IPS DF 6.9 (cell line): ENCODE results near the gene TRIM14.

Source experiments
- DNase-seq: peaks from one replicate; pipeline ENCODE4 v3.0.0-alpha.2; 2013; ENCODE audit warnings: low read depth, low spot score
- H3K27ac ChIP-seq: one replicate; pipeline ENCODE4 v1.5.1; 2013; ENCODE audit warnings: low read length, control low read depth
- H3K27me3 ChIP-seq: 2 replicates; pipeline ENCODE4 v1.6.1; 2013; ENCODE audit warnings: mild to moderate bottlenecking, low read length; ENCODE audit not compliant: control insufficient read depth, insufficient read depth
- H3K36me3 ChIP-seq: 2 replicates; pipeline ENCODE4 v1.6.1; 2013; ENCODE audit warnings: low read length; ENCODE audit not compliant: control insufficient read depth, insufficient read depth
- H3K4me1 ChIP-seq: 2 replicates; pipeline ENCODE4 v1.6.1; 2013; ENCODE audit warnings: low read length; ENCODE audit not compliant: control insufficient read depth, insufficient read depth
- H3K4me3 ChIP-seq: 2 replicates; pipeline ENCODE4 v1.5.1; 2013; ENCODE audit warnings: mild to moderate bottlenecking, low read length
- H3K9me3 ChIP-seq: 2 replicates; pipeline ENCODE4 v1.6.1; 2013; ENCODE audit warnings: low read length, inconsistent platforms; ENCODE audit not compliant: control insufficient read depth, insufficient read depth
- WGBS: extraction: QIAGEN DNeasy Blood & Tissue Kit; methylation state at CpG from one replicate; pipeline ENCODE4 v1.1.7; 2013; ENCODE audit warnings: mixed read lengths, missing lambda C conversion rate; ENCODE audit not compliant: insufficient read length, insufficient coverage; 5-methylcytosine and 5-hydroxymethylcytosine counted together

The TRIM14 gene

GRCh38 chr9:98074115-98074990, 44.7 kb downstream of the TRIM14 start:
- H3K4me1 ChIP-seq = no peaks in the 10 kb centered on the region; the same call in 1 of the 2 replicates
- no peak for DNase-seq
- H3K36me3 ChIP-seq = 0 out of 2 replicates have a peak, but pooled peaks cover 2% of the 10 kb centered on the region
- WGBS = no CpG with 5 or more reads among the region's 13 CpGs
- H3K4me3 ChIP-seq = no peak overlapping the region
- H3K9me3 ChIP-seq = no peaks in the 10 kb centered on the region
- H3K27me3 ChIP-seq = no peaks in the 10 kb centered on the region
- no peak overlapping the region for H3K27ac ChIP-seq

- Histone ChIP-seq H3K27me3 (no peaks in the 10 kb centered on the region), H3K36me3 (0 out of 2 replicates have a peak, but pooled peaks cover 2% of the 10 kb centered on the region), H3K9me3 (no peaks in the 10 kb centered on the region), H3K4me3 (no peak overlapping the region), H3K4me1 (no peaks in the 10 kb centered on the region; the same call in 1 of the 2 replicates), H3K27ac (no peak overlapping the region)
- no CpG with 5 or more reads among the region's 9 CpGs for WGBS
- no peak for DNase-seq
Observed at GRCh38 chr9:98071737-98072136, 47.3 kb downstream of the TRIM14 start.

GRCh38 chr9:98070704-98071103, 48.3 kb downstream of the TRIM14 start:
- H3K27me3 ChIP-seq = no peaks in the 10 kb centered on the region
- no peak overlapping the region for H3K27ac ChIP-seq
- H3K36me3 ChIP-seq = 0 out of 2 replicates have a peak, but pooled peaks cover 2% of the 10 kb centered on the region
- H3K9me3 ChIP-seq = no peaks in the 10 kb centered on the region
- no peaks in the 10 kb centered on the region; the same call in 1 of the 2 replicates for H3K4me1 ChIP-seq
- no peak overlapping the region for H3K4me3 ChIP-seq
- WGBS = 100% methylated on average over 1 of the region's 7 CpGs
- DNase-seq = no peak

GRCh38 chr9:98069551-98069950, 49.5 kb downstream of the TRIM14 start:
- no CpG with 5 or more reads among the region's 6 CpGs for WGBS
- no peak for DNase-seq
- Histone ChIP-seq H3K27ac (no peak overlapping the region), H3K36me3 (0 out of 2 replicates have a peak, but pooled peaks cover 2% of the 10 kb centered on the region), H3K27me3 (no peaks in the 10 kb centered on the region), H3K4me1 (no peaks in the 10 kb centered on the region; the same call in 1 of the 2 replicates), H3K9me3 (no peaks in the 10 kb centered on the region), H3K4me3 (no peak overlapping the region)

GRCh38 chr9:98067184-98067583, 51.8 kb downstream of the TRIM14 start:
- no peak for DNase-seq
- Histone ChIP-seq H3K27ac (no peak overlapping the region), H3K36me3 (0 out of 2 replicates have a peak, but pooled peaks cover 2% of the 10 kb centered on the region), H3K4me1 (no peaks in the 10 kb centered on the region), H3K27me3 (no peaks in the 10 kb centered on the region), H3K4me3 (no peak overlapping the region), H3K9me3 (no peaks in the 10 kb centered on the region)
- WGBS = no CpG with 5 or more reads among the region's 2 CpGs

GRCh38 chr9:98066235-98066634, 52.8 kb downstream of the TRIM14 start:
- no peak for DNase-seq
- WGBS = no CpG with 5 or more reads among the region's 3 CpGs
- H3K36me3 ChIP-seq = 0 out of 2 replicates have a peak, but pooled peaks cover 2% of the 10 kb centered on the region
- H3K27ac ChIP-seq = no peak overlapping the region
- H3K9me3 ChIP-seq = no peaks in the 10 kb centered on the region
- no peak overlapping the region for H3K4me3 ChIP-seq
- no peaks in the 10 kb centered on the region for H3K27me3 ChIP-seq
- H3K4me1 ChIP-seq = no peaks in the 10 kb centered on the region

- H3K27ac ChIP-seq = no peak overlapping the region
- H3K9me3 ChIP-seq = no peaks in the 10 kb centered on the region
- WGBS = no CpG with 5 or more reads among the region's 8 CpGs
- no peaks in the 10 kb centered on the region for H3K4me1 ChIP-seq
- DNase-seq = no peak
- no peaks in the 10 kb centered on the region for H3K27me3 ChIP-seq
- no peak overlapping the region for H3K4me3 ChIP-seq
- peaks cover 6% of the 10 kb centered on the region; the same call in 1 of the 2 replicates for H3K36me3 ChIP-seq
Observed at GRCh38 chr9:98064623-98065392, 54.2 kb downstream of the TRIM14 start.

GRCh38 chr9:98062161-98062560, 56.9 kb downstream of the TRIM14 start:
- H3K4me3 ChIP-seq = no peak overlapping the region
- no CpG with 5 or more reads among the region's 3 CpGs for WGBS
- H3K27me3 ChIP-seq = no peaks in the 10 kb centered on the region
- no peaks in the 10 kb centered on the region for H3K9me3 ChIP-seq
- no peak for DNase-seq
- peaks cover 4% of the 10 kb centered on the region; the same call in 1 of the 2 replicates for H3K36me3 ChIP-seq
- peaks cover 2% of the 10 kb centered on the region; the same call in 1 of the 2 replicates for H3K4me1 ChIP-seq
- H3K27ac ChIP-seq = no peak overlapping the region

GRCh38 chr9:98057138-98057799, 61.8 kb downstream of the TRIM14 start:
- H3K27ac ChIP-seq = no peak overlapping the region
- H3K36me3 ChIP-seq = peaks cover 4% of the 10 kb centered on the region; the same call in 1 of the 2 replicates
- H3K4me1 ChIP-seq = peaks cover 2% of the 10 kb centered on the region; the same call in 1 of the 2 replicates
- DNase-seq = no peak
- H3K9me3 ChIP-seq = no peaks in the 10 kb centered on the region
- peak overlapping the region; percentile 90 for H3K4me3 ChIP-seq
- no CpG with 5 or more reads among the region's 14 CpGs for whole genome bisulfite sequencing
- no peaks in the 10 kb centered on the region for H3K27me3 ChIP-seq
